GM21529 (cell line): Measurements from ENCODE around the gene DIRAS1.

Experiments
- ATAC-seq: cut with Tn5 transposase; IDR thresholded peaks from one replicate; pipeline ENCODE4 v1.9.1; 2021; ENCODE audit not compliant: unreplicated experiment

DIRAS1 gene

GRCh38 chr19:2720777-2721569 is at the start of gene DIRAS1:
DIRAS1 (minus strand) TSS chr19:2721372; CDS start chr19:2717806, 3,566 bp downstream.
- ATAC-seq = no peak

GRCh38 chr19:2770055-2771013 is 49.2 kb upstream of the DIRAS1 start:
- no peak for ATAC-seq

GRCh38 chr19:2769218-2769617 is 48.0 kb upstream of the DIRAS1 start:
- ATAC-seq = no peak

- ATAC-seq = no peak
These were observed 47.4 kb upstream of the DIRAS1 start for GRCh38 chr19:2768365-2769132.

- no peak for ATAC-seq
These were observed 46.5 kb upstream of the DIRAS1 start for GRCh38 chr19:2767688-2768087.

GRCh38 chr19:2766594-2767372 is 45.6 kb upstream of the DIRAS1 start:
- no peak for ATAC-seq

- no peak for ATAC-seq
These were observed 44.2 kb upstream of the DIRAS1 start for GRCh38 chr19:2765376-2765775.

- ATAC-seq = no peak
These were observed 43.8 kb upstream of the DIRAS1 start for GRCh38 chr19:2764945-2765344.

GRCh38 chr19:2763687-2764086 is 42.5 kb upstream of the DIRAS1 start:
- ATAC-seq = no peak

GRCh38 chr19:2762783-2763496 is 41.8 kb upstream of the DIRAS1 start:
- ATAC-seq = no peak

GRCh38 chr19:2761876-2762782 is 41.0 kb upstream of the DIRAS1 start:
- no peak for ATAC-seq

GRCh38 chr19:2761309-2761677 is 40.1 kb upstream of the DIRAS1 start:
- no peak for ATAC-seq

- ATAC-seq = no peak
These were observed 38.8 kb upstream of the DIRAS1 start for GRCh38 chr19:2759965-2760364.

- no peak for ATAC-seq
These were observed 38.2 kb upstream of the DIRAS1 start for GRCh38 chr19:2759362-2759761.

- ATAC-seq = no peak
These were observed 37.6 kb upstream of the DIRAS1 start for GRCh38 chr19:2758601-2759313.

GRCh38 chr19:2756921-2757881 is 36.0 kb upstream of the DIRAS1 start:
- no peak for ATAC-seq

GRCh38 chr19:2756477-2756876 is 35.3 kb upstream of the DIRAS1 start:
- ATAC-seq = no peak
